NCI-H2107 treated with DMSO at 0.1 percent for 48 hours (cell line): ENCODE results near the gene GNAI3.

ENCODE experiments used
- DNase-seq: peaks from one replicate; lab custom pipeline; 2025; ENCODE audit not compliant: unreplicated experiment; lab: John Stamatoyannopoulos, UW

GNAI3 gene

GRCh38 chr1:109622137-109622892, 73.9 kb downstream of the GNAI3 start:
- no peak for DNase-seq

DNA sequence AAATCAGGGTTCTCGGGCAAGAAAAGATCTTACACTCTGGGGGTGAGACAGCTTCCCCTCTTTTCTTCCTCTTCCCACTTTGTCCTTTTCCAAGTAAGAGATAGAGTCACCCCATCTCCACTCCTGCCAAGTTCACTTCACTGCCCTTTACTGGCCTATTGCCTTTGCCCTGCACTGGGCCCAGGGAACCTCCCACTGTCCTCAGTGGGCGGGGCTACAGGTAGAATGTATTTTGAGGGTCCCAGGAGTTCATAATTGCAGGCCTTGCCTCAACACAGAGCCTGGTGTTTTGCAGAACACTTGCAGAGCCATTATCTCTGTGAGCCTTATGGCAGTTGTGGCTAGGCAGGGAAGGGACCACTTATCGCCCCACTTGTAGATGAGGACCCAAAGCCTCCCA, 74.5 kb downstream of the GNAI3 start:
- no peak for DNase-seq

DNA sequence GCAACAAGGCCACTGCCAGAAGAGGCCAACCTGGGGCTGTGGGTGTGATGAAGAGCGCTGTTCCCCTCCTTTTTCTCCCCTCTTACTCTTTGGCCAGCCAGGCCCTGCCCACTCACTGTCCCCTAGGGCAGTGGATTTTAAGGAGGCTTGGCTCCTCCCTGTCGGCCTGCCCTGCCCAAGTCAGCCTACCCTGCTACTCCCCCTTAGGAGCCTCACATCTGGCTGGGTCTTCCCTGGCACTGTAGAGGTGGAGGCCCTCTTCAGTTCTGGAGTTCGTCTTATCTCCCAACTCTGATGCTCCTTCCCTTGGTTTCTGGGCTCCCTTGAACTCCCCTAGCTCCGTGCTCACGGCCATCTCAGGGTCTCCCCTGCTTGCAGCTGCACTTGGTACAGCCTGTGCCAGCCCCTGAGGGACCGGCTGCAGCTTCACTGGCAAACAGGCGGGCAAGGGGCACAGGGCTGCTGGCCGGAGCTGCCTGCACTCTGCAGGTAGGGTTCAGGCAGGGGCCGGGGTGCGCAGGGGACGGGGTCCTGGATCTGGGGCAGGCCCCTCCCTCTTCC, 75.3 kb downstream of the GNAI3 start:
- no peak for DNase-seq

GRCh38 chr1:109624201-109625010, 76.0 kb downstream of the GNAI3 start:
- peak; percentile 84 for DNase-seq

DNA sequence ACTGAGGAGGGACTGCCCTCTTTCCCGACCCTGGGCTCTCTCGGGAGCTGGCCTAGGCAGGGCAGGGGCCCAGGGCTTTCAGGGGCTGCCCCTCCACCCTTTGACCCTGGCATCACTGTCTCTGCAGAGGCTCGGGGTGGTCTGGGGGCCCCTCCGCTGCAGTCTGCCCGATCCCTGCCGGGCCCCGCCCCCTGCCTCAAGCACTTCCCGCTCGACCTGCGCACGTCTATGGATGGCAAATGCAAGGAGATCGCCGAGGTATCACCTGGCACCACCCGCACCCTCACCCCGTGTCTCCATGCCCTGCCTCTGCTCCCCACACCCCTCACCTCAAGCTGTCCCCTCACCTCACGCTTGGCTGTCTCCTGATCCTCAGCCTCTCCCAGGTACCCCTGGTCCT, 76.8 kb downstream of the GNAI3 start:
- no peak for DNase-seq

GRCh38 chr1:109625601-109626560, 77.5 kb downstream of the GNAI3 start:
- peak; percentile 24 for DNase-seq

GRCh38 chr1:109626682-109627408, 78.4 kb downstream of the GNAI3 start:
- no peak for DNase-seq

- no peak for DNase-seq
These were observed 79.4 kb downstream of the GNAI3 start for GRCh38 chr1:109627692-109628399.

DNA sequence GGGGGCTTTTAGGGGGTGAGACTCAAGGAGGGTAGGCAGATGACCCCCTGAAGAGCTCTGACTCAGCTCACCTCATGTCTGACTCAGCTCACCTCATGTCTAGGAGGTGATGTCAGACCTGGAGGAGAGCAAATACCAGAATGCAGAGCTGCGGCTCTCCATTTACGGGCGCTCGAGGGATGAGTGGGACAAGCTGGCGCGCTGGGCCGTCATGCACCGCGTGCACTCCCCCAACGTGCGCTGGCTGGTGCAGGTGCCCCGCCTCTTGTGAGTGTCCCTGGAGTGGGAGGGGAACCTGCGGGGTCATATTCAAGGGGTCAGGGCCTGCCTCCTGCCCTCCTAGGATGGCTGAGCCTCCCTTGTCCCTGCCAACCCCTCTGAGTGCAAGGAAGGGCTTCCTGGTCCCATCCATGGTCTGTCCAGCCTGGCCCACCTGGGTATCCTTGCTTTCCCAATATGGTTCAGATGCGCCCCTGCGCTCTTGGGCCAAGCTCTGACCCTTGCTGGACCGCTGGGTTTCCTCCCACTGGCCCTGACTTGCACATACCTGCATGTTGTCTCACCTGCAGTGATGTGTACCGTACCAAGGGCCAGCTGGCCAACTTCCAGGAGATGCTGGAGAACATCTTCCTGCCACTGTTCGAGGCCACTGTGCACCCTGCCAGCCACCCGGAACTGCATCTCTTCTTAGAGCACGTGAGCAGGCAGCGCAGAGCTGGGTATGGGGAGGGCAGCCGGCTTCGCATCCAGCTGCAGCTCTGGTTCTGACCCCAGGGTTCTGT, 80.3 kb downstream of the GNAI3 start:
- no peak for DNase-seq

GRCh38 chr1:109629372-109630030, 81.1 kb downstream of the GNAI3 start:
- DNase-seq: no peak

GRCh38 chr1:109630081-109630897, 81.9 kb downstream of the GNAI3 start:
- DNase-seq: no peak

DNA sequence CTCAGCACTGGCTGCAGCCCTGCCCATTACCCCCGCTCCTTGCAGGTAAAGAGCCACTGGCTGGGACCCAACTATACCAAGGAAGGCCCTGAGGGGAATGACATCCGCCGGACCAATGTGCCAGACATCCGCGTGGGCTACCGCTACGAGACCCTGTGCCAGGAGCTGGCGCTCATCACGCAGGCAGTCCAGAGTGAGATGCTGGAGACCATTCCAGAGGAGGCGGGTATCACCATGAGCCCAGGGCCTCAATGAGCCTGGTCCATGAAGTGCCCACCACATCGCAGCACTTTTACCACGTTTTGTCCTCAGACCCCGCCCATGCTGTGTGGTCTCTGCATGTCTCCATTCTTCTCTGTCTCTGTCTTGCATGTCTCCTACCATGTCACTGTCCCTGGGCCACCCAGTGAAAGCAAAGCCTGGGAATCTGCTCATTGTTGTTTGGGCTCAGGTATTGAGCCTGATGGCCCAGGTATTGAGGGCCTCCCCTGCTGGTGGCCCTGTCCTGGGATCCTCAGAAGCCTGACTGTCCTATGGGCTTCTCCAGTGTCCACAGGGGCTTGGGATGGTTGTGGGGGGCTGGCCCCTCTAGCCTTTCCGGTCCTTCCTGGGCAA, 82.6 kb downstream of the GNAI3 start:
- DNase-seq: no peak

DNA sequence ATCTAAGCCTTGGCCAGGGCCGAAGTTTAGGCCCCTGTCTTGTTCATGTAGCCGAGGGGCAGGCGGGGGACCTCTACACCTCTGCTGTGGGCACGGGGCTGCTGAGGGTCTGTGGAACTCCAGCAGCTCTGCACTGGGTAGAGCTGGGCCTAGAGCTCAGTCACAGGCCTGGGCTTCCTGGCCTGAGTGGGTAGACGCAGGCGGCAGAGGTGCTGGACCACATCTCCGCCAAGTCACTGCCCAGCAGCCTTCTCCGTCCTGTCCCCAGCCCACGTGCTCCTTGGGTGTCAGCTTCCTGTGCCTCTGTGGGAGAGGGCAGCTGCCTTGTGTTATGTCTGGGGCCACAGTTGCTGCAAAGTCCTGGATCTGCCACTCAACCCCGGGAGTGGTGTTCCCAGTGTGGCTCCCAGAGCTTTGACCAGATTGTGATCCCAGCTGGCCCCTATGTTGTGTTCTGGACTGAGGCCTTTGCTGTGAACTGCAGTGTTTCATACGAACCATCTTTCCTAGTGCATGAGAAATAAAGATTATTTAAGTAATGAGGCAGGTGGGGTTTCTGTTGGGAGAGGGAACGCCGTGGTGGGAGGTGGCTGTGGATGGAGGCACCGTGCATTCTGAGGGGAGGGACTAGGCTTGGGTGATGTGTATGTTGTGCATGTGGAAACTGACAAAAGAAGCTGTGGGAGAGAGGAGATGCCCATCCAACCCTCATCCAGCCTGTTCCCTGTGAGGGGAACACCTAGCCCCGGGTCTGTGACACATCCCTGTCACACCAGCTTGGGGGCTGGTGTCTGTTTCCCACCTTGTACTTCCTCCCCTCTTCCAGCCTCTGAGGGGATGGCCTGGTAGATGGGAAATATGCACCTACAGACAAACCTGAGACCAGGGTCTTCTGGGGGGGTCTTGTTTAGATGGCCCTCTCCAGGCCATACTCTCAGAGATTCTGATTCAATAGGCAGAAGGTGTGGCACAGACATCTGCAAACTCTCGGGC, 83.4 kb downstream of the GNAI3 start:
- no peak for DNase-seq

- peak; percentile 90 for DNase-seq
These were observed 84.4 kb downstream of the GNAI3 start for GRCh38 chr1:109632671-109633346.

DNA sequence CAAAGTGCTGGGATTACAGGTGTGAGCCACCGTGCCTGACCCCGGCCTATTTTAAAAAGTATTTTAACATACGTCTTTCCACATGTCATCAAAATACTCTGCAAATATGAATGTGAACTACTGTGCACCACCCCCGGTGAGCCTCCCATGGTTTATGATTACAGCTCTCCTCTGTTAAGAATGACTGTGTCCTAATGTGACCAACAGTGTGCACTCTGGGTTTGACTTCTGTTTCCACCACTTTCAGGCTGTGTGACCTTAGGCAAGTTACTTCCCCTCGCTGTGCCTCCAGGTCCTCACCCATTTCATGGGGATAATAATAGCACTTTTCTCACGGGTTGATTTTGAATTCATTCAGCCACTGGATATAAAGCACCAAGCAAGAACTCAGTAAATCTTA, 85.9 kb downstream of the GNAI3 start:
- DNase-seq: no peak
